Daoy (cell line): ENCODE measurements around the gene WDR4. TPM values are rescaled to one million over a fixed set of nuclear protein-coding genes. Genes with fewer than 3 reads are reported as not detected.
"Not testable (repeated sequence)": the region's sequence is repeated elsewhere in the genome, so short reads cannot be mapped to it uniquely, and the experiment has no call there.

Experiments used
- DNase-seq: peaks from one replicate; pipeline ENCODE4 v3.0.0-alpha.2; 2015; ENCODE audit warnings: low read depth
- total RNA-seq: library from RNA; depleted of rRNA; stranded (reverse); fragments of >200 nt; shearing (Covaris generic); gene quantifications from 2 replicates; pipeline ENCODE4 v1.2.3, GENCODE V29; 2014; rRNA removed

The WDR4 gene, protein sequence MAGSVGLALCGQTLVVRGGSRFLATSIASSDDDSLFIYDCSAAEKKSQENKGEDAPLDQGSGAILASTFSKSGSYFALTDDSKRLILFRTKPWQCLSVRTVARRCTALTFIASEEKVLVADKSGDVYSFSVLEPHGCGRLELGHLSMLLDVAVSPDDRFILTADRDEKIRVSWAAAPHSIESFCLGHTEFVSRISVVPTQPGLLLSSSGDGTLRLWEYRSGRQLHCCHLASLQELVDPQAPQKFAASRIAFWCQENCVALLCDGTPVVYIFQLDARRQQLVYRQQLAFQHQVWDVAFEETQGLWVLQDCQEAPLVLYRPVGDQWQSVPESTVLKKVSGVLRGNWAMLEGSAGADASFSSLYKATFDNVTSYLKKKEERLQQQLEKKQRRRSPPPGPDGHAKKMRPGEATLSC
- total RNA-seq, result 35.8 and 37.9 TPM in 2 replicates

DNA sequence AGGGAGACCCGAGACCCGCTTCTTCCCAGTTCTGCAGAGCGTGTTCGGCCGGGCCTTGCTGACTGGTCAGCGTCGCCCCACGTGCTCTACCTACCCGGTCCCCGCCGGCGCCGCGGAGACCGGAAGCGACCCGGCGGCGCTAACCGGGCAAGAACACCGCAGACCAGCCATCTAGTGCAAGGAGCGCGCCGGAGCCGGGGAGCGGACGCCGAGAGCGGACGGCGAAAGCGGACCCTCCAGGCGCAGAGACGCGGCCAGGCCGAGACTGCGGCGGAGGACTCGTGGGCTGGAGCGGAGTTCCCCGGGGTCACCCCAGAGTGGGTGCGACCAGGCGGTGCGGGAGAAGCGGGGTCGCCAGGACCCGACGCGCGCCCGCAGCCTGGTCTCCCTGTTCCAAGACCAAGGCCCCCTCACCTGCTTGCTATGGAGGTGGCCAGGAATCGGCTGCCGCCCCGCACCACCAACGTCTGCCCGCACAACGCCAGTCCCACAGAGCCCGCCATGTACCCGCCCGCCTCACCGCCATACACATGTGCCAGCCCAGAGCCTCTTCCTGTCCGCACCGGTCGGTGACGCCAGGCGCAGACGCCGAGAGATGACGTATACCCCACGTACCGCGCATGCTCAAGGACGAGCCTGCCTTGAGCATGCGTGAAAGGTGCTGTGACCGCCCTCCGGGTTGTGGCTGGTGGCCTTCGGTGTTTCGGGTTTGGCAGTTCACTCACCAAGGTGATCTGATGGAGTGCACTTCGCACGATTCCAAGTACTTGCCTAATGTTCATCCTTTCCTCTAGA is at the start of gene WDR4:
TSS of gene WDR4 (minus strand) at position 547 of the 795 bp plus-strand sequence. CDS start at position 503, 44 bp downstream.
- peak; percentile 100 for DNase-seq

DNA sequence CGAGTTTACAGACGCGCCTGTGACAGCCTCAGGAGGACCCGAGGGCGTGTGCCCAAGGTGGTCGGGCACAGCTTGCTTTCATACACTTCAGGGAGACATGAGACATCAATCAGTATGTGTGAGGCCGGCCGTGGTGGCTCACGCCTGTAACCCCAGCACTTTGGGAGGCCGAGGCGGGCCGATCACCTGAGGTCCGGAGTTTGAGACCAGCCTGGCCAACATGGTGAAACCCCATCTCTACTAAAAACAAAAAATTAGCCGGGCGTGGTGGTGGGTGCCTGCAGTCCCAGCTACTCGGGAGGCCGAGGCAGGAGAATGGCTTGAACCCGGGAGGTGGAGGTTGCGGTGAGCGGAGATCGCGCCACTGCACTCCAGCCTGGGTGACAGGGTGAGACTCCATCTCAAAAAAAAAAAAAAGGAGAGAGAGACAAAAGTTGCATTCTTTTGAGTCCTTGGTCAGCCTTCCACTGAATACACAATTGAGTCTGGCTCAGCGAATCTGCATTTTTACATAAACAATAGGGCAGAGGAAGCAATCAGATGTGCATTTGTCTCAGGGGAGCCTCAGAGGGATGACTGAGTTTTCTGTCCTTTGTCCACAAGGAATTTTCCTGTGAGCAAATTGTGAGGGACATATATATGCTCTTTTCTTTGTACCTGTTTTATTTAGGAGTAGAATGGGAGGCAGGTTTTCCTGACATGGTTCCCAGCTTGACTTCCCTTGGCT is 48.3 kb upstream of the WDR4 start:
- DNase-seq, result not testable (repeated sequence)

DNA sequence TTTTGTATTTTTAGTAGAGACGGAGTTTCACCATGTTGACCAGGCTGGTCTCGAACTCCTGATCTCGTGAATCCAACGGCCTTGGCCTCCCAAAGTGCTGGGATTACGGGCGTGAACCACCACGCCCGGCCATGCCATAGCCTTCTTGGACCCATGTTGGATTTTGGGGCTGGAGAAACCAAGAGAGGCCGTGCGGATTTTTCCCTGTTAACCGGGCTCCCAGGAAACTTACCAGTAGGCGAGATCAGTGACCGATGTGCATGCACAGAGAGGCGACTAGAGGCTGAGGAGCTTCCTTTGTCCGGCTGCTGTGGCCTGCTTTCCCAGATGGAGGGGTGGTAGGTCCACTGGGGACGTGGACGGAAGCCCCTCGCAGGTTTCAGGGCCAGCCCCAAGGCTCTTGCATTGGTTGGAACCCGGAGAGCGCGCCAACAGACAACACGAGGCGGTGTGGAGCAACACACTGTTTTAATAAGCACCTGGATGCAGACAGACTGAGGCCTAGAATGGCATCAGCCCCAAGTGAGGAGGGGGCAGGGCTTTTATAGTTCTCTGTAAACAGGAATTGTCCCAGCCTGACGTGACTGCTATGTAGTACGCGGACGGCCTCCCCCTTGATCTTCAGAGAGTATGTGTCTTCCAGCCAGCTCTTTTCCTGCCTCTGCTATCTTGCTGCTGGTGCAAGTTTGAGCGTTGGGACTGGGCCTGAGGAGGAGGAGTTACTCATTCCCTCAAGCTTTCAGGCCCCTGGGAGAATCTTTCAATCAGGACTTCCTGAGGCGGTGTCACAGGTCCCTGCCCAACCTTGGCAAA is 46.0 kb upstream of the WDR4 start, which contains the start of gene ERVH48-1:
TSS of gene ERVH48-1 (minus strand) at position 517 of the 813 bp plus-strand sequence. CDS start 6,624 bp downstream, outside the sequence.
- no peak for DNase-seq

DNA sequence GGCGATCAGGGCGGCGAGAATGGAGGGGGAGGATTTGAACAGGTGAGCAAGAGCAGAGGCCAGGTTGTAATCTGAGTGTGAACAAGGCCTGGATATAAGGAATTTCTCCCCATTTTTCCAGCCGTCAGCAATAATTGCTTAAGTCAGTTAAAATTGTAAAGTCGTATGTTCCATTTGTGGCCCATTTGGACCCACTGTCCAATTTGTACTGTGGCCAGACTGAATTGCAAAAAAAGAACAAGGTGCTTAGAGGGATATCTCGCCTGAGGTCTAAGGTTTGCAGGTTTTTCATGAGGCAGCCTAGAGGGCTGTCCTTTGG is 45.1 kb upstream of the WDR4 start:
- DNase-seq, result no peak

DNA sequence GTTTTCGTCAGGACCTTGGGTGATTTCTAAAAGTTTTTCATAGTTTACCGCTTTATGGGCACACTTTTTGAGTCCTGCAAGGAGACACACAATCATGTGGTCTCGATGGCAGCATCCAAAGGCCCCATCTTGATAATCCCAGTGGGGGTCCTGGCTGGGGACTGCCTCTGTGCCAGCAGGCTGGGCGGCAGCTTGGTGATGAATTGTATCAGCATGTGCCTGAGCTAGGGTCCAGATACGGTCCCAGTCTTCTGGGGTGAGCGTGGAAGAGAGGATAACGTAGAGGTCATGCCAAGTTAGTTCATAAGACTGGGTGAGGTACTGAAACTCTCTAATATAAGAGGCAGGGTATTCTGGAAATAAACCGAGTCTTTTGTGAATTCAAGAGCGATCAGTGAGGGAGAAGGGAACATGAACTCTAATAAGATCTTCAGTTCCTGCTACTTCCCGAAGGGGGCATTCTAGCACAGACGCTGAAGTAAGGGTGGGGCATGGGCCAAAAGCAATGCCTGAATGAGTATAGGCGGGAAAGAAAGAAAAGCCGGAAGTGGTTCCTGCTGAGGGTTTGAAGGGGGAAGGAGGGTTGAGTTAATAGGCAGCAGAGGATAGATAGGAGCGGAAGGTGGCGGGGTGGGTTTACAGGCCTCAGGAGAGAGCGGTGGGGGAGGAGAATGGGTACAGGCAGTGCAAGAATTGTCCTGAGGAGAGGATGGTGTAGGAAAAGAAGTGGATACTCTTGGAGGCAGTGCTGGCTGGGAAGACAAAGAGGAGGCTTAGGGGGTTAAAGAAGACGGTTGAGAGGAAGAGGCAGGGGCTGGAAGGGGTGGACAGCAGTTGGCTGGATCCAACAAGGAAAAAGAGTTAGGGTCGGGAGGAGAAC is 44.5 kb upstream of the WDR4 start:
- peak; percentile 93 for DNase-seq

DNA sequence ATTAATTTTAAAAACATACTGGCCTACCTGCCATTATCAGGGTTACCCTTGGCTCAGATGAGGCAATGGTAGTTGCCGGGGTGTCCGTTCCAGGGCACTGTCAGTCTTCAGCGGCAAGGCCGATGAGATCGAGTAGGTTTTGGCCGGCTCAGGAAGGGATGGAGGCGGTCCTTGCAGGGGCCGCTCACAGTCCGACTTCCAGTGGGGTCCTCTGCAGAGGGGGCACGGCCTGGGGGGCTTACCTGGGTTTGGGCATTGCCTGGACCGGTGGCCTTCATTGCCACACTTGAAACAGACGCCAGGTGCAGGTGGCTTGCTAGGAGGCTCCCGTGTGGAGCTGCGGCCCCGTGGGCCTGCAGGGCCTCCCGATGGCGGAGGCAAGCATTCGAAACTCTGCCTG is 43.6 kb upstream of the WDR4 start:
- no peak for DNase-seq

DNA sequence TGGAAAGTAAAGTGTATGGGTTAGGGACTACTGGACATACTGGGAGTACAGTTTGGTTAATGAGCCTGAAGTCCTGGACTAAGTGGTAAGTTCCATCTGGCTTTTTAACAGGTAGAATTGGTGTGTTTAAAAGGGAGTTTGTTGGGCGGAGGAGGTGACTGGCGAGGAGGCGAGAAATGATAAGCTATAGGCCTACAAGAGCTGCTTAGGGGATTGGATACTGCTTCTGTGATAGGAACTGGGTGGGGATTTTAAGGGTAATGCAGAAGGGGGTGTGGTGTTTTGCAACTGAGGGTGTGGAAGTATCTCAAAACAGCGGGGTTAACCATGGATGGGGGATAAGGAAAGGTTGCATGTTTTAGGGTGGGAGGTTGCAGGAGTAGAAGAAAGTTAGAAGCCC is 42.6 kb upstream of the WDR4 start:
- DNase-seq, result no peak

DNA sequence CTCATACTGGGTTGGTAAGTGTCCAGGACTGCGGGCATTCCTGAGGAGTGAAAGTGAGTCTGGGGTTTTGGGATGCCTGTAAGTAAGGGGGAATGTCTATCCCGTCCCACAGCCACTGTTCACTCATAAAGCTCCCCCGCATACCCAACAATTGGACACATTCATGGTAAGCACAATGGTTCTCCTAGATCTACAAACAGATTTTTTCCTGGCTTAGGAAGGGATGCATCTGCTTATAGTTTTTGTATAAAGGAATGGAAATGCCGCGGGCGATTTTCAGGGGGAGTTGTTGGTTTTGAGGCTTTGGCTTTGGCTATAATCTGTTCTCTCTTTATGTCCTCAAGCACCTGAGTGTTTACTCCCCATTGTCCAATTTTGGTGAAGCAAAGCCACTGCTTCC is 39.0 kb upstream of the WDR4 start:
- no peak for DNase-seq

DNA sequence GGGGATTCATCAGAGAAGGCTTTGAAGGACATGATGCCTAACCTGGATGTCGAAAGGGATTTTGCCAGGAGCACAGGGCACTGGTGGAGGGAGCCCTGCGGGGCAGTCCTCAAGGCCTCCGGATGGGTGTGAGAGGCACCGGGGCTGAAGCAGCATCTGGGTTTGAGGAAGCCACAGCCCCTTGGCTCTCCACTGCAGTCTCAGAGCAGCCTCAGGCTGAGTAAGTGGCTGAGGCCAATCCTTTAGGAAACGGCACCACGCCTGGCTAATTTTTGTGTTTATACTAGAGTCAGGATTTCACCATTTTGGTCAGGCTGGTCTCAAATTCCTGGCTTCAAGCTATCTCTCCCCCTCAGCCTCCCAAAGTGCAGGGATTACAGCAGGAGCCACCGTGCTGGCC is 34.1 kb upstream of the WDR4 start:
- DNase-seq, result no peak

DNA sequence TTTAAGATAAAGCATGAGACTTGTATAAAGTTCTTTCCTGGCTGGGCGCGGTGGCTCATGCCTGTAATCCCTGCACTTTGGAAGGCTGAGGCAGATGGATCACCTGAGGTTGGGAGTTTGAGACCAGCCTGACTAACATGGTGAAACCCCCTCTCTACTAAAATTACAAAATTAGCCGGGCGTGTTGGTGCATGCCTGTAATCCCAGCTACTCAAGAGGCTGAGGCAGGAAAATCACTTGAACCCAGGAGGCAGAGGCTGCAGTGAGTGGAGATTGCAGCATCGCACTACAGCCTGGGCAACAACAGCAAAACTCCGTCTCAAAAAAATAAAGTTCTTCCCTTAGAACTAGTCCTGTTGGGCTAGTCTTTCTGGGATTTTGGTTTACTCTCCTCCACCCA is 32.6 kb upstream of the WDR4 start:
- not testable (repeated sequence) for DNase-seq

DNA sequence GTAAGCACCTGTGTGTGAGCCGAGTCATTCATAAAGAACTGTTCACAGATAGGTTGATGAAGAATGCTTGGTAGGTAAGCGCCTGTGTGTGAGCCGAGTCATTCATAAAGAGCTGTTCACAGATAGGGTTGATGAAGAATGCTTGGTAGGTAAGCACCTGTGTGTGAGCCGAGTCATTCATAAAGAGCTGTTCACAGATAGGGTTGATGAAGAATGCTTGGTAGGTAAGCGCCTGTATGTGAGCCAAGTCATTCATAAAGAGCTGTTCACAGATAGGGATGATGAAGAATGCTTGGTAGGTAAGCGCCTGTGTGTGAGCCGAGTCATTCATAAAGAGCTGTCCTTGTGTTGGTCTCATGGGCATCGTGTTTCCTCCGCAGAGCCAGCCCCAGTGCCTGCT is 29.1 kb upstream of the WDR4 start:
- not testable (repeated sequence) for DNase-seq

DNA sequence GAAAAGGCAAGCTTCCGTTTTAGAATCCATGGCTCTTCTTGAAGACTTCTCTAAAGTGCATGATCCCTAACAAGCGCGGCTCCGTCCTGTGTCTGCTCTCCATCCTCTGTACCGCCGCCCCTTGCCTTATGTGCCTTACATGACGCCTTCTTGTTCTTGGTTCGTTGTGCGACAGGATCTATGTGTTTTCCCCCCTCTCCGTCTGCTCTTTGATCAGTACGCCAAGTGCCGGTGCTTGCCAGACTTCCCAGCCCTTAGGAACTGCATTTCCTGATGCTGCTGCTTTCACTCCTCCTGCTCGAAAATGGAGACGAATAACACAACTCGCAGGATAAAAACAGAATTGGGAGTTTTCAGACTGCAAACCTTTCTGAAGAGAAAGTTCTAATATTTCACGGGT is 26.9 kb upstream of the WDR4 start:
- DNase-seq, result no peak

DNA sequence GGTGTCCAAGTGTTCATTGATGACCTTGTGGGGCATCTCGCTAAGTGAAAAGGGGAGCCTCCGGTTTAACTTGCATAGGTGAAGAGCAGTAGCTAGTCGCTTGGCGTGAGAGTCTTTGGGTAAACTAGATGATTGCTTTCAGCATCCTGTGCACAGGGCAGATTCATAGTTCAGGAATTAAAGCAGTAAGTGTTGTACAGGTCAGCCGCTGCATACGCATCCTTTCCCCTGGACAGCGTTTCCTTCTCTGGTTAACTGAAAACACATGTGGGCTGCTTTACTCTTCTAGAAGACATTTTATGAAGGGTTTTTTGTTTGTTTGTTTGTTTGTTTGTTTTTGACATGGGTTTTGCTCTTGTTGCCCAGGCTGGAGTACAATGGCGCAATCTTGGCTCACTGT is 25.9 kb upstream of the WDR4 start:
- DNase-seq, result no peak

DNA sequence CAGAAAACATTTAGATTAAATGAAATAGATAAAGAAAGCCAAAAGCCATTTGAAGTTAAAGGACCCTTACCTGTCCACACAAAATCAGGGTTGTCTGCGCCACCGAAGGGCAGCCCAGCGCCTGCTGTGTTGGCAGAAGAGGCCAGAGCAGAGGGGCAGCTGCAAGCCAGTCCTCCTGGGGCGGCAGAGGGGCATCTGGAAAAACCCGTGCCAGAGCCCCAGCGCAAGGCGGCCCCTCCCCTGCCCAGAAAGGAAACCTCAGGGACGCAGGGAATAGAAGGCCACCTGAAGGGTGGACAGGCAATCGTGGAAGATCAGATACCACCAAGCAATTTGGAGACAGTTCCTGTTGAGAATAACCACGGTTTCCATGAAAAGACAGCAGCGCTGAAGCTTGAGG is 24.5 kb upstream of the WDR4 start:
- no peak for DNase-seq

DNA sequence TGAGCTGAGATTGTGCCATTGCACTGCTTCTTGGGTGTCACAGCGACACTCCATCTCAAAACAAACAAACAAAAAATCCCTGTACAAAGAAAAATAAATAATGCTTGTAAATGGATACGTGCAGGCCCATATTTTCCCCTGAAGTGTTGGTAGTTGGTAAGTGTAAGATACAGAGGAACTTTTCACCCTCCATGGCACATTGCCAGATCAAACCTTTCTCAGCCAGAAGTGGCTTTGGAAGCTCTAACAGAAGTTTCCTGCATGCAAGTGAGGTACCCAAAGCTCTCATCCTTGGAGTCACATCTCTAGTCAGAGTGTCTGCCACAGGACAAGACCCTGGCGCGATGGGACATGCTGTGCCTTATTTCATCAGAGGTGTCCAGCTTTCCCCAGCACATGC is 21.1 kb upstream of the WDR4 start:
- DNase-seq, result no peak

DNA sequence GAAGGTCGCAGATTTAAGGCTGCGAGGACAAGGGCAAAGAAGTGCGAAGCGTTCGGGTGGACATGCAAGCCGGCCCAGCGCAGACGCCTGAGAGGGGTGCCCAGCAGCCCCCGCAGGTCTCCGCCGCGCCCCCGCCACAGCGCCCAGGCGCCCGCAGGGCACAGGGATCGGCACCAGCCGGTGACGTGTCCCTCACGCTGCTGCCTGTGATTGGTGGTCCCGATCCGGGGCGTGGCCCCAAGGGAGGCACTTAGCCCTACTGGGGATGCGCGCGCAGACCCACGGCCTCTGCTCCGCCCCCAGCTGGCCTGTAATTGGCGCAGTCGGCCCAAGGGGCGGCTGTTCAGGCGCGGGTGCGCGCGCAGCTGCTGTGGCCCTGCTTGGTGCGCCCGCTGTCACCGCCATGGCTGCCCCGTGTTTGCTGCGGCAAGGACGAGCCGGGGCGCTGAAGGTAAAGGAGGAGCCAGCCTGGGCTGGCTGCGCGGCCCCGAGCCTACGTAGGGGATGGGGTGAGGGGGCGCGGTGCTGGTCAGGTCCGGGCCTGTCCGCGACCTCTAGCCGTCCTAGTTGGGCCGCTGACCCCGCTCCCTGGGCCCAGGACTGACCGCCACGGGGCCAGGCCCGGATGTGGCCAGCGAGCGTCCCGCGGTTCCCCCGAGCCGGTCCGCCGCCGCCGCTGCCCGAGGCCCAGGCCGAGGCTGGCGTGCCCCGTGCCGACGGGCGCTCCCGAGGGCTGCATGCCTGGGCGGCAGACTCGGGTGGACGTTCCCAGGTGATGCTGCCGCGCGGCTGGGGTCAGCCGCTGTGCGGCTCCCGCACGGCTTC is 13.8 kb upstream of the WDR4 start, which contains the start of gene NDUFV3:
TSS of gene NDUFV3 (plus strand) at position 379 of the 825 bp plus-strand sequence. CDS start at position 404, 25 bp downstream.
- DNase-seq, result peak; percentile 100

DNA sequence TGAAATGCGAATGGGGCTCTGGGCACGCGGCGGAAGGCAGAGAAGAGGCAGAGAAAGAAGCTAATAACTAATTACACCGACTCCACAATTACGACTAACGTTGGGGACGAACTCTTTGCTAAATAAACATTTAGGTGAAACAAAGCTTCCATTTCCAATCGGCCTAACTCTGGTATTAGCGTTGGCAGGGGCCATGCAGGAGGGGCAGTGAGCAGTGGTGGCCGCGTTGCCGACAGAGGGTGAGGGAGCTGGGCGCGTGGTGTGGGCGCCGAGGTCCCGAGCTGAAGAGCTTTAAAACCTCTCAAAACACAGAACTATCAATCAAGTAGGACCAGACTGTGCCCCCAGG is 13.2 kb upstream of the WDR4 start:
- no peak for DNase-seq

DNA sequence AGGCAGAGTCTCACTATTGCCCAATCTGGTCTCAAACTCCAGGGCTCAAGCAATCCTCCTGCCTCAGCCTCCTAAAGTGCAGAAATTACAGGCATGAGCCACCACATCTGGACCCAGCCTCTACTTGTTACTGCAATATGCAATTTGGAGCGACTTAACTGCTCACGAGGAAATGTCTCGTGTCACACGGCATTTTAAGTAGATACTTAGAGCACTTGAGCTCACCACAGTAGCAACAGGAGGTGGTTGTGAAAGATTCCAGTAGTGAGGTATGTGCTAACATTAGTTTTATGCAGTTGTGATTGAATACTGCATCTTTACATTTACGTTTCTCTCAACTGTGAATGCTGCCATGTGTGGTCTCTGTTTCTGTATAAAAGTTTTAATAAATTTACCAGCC is 8.0 kb upstream of the WDR4 start:
- no peak for DNase-seq

DNA sequence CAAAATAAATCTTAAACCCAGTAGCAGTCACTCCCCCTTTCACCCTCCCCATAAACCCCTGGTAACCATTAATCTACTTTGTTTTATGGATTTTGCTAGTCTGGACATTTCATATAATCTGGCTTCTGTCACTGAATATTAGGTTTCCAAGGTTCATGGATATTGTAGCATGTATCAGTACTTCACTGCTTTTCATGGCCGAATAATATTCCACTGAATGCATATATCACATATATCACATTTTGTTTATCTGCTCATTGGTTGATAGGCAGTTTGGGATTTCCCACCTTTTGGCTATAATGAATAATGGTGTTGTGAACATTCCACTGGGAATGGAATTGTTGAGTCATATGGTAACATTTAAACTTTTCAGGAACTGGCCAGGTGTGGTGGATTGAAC is 4.6 kb upstream of the WDR4 start:
- no peak for DNase-seq

DNA sequence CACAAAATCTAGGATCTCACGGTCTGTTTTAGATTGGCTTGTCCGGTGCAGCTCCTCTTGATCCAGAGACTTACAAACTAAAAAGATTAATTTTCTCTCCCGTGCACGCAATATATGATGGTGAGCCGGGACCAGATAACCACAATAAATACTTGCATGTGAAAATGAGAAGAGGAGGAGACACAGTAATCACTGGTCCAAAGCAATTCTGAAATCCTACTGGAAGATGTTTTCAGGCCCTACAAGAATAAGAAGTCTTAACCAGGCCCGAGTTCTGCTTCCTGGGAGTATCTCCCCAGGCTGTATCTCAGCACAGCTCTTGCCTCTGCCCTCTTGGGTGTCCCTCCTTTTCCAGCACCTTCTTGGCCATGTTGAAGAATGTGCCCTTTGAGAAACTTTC is 1.0 kb upstream of the WDR4 start:
- DNase-seq, result no peak
